NCI-H187 (cell line): ENCODE data around the gene PRDM11.
"Not testable (repeated sequence)": the region's sequence is repeated elsewhere in the genome, so short reads cannot be mapped to it uniquely, and the experiment has no call there.

Source experiments
- DNase-seq, 2 experiments: peaks; one replicate each; lab custom pipeline; 2025; lab: John Stamatoyannopoulos, UW

PRDM11 gene

GRCh38 chr11:45233121-45233803, 86.8 kb downstream of the PRDM11 start:
- DNase-seq: no peak

GRCh38 chr11:45233804-45234170, 87.3 kb downstream of the PRDM11 start:
- no peak for DNase-seq

- DNase-seq: no peak
Observed at GRCh38 chr11:45234306-45235006, 88.0 kb downstream of the PRDM11 start.

- no peak for DNase-seq
Observed at GRCh38 chr11:45237711-45238315, 91.4 kb downstream of the PRDM11 start.

GRCh38 chr11:45238724-45239123, 92.3 kb downstream of the PRDM11 start:
- DNase-seq: no peak

- DNase-seq: no peak
Observed at GRCh38 chr11:45239733-45240132, 93.3 kb downstream of the PRDM11 start.

- no peak for DNase-seq
Observed at GRCh38 chr11:45243967-45244366, 97.5 kb downstream of the PRDM11 start.

- no peak for DNase-seq
Observed at GRCh38 chr11:45245218-45246045, 99.0 kb downstream of the PRDM11 start.

GRCh38 chr11:45246241-45246640, 99.8 kb downstream of the PRDM11 start:
- DNase-seq: no peak

GRCh38 chr11:45247433-45247832, 101.0 kb downstream of the PRDM11 start:
- DNase-seq: no peak

- DNase-seq: no peak
Observed at GRCh38 chr11:45248501-45249011, 102.1 kb downstream of the PRDM11 start.

GRCh38 chr11:45249372-45249771, 102.9 kb downstream of the PRDM11 start:
- DNase-seq: not testable (repeated sequence)

- no peak for DNase-seq
Observed at GRCh38 chr11:45250035-45250718, 103.7 kb downstream of the PRDM11 start.

- DNase-seq: peak in 1 of 2 experiments; percentile 7
Observed at GRCh38 chr11:45252134-45252856, 105.9 kb downstream of the PRDM11 start.

- no peak for DNase-seq
Observed at GRCh38 chr11:45252877-45253276, 106.4 kb downstream of the PRDM11 start.

- no peak for DNase-seq
Observed at GRCh38 chr11:45253640-45254039, 107.2 kb downstream of the PRDM11 start.

GRCh38 chr11:45254070-45254469, 107.6 kb downstream of the PRDM11 start:
- DNase-seq: no peak

GRCh38 chr11:45258982-45259530, 112.6 kb downstream of the PRDM11 start:
- no peak for DNase-seq

- no peak for DNase-seq
Observed at GRCh38 chr11:45259592-45259991, 113.2 kb downstream of the PRDM11 start.

GRCh38 chr11:45260071-45260470, 113.6 kb downstream of the PRDM11 start:
- no peak for DNase-seq

- no peak for DNase-seq
Observed at GRCh38 chr11:45262900-45263299, 116.5 kb downstream of the PRDM11 start.
